OCI-LY7 (cell line): ENCODE data around the gene DLGAP1.

Source experiments
- EZH2phosphoT487 ChIP-seq: fragments of 200-600 bp; sonication (generic); IDR thresholded peaks from 2 replicates; pipeline ENCODE4 v1.6.1; 2018; ENCODE audit warnings: low read depth, borderline replicate concordance, mild to moderate bottlenecking, mixed run types, antibody characterized with exemption, low read length, moderate library complexity, mixed read lengths
- TF ChIP-seq, protein P1 (sequence below): fragments of 200-600 bp; sonication (generic); conservative IDR thresholded peaks from 2 replicates; pipeline ENCODE4 v1.5.1; 2014; ENCODE audit warnings: mild to moderate bottlenecking, antibody characterized with exemption, low read length, moderate library complexity, mixed read lengths

DNA sequence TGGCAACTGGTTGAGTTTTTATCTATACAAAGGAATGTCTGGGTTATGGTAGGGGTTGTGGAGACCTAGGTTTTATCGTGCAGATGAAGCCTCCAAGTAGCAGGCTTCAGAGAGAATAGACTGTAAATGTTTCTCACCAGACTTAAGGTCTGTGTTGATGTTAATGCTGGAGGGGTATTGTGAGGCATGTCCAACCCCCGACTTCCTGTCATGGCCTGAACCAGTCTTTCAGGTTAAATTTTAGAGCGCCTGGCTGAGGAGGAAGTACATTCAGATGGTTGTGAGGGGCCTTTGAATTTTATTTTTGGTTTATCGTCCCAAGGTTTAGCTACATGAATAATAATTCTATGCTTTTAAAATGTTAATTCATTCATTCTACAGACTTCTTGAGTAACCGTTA is 435.1 kb downstream of the DLGAP1 start:
- TF ChIP-seq, protein P1, sequence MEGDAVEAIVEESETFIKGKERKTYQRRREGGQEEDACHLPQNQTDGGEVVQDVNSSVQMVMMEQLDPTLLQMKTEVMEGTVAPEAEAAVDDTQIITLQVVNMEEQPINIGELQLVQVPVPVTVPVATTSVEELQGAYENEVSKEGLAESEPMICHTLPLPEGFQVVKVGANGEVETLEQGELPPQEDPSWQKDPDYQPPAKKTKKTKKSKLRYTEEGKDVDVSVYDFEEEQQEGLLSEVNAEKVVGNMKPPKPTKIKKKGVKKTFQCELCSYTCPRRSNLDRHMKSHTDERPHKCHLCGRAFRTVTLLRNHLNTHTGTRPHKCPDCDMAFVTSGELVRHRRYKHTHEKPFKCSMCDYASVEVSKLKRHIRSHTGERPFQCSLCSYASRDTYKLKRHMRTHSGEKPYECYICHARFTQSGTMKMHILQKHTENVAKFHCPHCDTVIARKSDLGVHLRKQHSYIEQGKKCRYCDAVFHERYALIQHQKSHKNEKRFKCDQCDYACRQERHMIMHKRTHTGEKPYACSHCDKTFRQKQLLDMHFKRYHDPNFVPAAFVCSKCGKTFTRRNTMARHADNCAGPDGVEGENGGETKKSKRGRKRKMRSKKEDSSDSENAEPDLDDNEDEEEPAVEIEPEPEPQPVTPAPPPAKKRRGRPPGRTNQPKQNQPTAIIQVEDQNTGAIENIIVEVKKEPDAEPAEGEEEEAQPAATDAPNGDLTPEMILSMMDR = no peak
- TF ChIP-seq EZH2phosphoT487 = no peak
